SK-N-SH treated with all-trans-retinoic acid at 6 μM for 48 hours (cell line): Measurements from ENCODE around the gene PHKA1.

Experiments used
- GLIS3 ChIP-seq: fragments of 250-450 bp; sonication (Bioruptor Pico); IDR thresholded peaks from 2 replicates; pipeline ENCODE4 v1.5.0; 2020; ENCODE audit warnings: mild to moderate bottlenecking, moderate library complexity
- PPARA ChIP-seq: fragments of 250-450 bp; sonication (Bioruptor Pico); IDR thresholded peaks from 2 replicates; pipeline ENCODE4 v1.5.0; 2020; ENCODE audit warnings: mild to moderate bottlenecking, borderline replicate concordance
- RARB ChIP-seq: fragments of 250-450 bp; sonication (Bioruptor Pico); IDR thresholded peaks from 2 replicates; pipeline ENCODE4 v1.8.0; 2021; ENCODE audit warnings: mild to moderate bottlenecking, moderate library complexity
- ZFP30 ChIP-seq: fragments of 450-650 bp; formaldehyde crosslinking; IDR thresholded peaks from 2 replicates; pipeline ENCODE4 v1.5.0; 2022; ENCODE audit warnings: mild to moderate bottlenecking, moderate library complexity
- TF ChIP-seq, protein P1 (sequence below): fragments of 250-450 bp; sonication (Bioruptor Pico); IDR thresholded peaks from 2 replicates; pipeline ENCODE4 v1.8.0; 2020; ENCODE audit warnings: mild to moderate bottlenecking, moderate library complexity, borderline replicate concordance
- TF ChIP-seq, protein P2 (sequence below): fragments of 250-450 bp; sonication (Bioruptor Pico); IDR thresholded peaks from 2 replicates; pipeline ENCODE4 v1.8.0; 2021; ENCODE audit warnings: low read depth, mild to moderate bottlenecking, moderate library complexity, borderline replicate concordance

DNA sequence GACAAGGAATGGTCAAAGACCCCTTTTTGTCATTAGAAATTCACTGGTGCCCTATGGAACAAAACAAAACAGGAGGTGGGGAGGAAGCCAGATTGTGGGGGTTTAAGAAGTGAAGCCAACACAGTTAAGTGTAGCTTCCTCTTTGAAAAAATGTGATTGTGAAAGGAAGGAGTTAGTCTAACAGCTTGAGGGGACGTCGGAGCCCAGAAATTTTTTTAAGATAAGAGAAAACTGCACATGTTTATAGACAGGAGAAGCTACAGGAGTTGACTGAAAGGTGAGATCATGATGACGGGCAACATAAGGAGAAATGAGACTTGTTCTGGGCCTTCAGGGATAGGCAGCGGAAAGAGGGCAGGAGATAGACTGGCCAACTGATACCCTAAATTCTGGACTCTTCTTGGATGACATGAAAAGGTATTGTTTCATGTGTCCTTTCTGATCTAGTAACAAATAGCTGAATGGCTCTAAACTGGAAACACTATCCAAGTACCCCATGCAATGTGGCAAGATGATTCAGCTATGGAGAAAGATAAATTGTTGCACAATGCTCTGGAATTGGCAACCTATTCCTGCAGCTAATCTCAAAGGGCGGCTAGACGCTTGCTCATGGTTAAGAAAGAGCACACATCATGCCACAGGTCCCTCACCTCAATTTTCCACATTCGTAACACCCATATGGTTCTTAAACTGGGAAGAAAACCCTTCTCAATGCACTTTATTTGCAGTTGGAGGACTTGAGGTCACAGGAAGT is 137.8 kb downstream of the PHKA1 start:
- TF ChIP-seq ZFP30 (CRISPR knock-in tag), result no peak
- TF ChIP-seq, protein P1, sequence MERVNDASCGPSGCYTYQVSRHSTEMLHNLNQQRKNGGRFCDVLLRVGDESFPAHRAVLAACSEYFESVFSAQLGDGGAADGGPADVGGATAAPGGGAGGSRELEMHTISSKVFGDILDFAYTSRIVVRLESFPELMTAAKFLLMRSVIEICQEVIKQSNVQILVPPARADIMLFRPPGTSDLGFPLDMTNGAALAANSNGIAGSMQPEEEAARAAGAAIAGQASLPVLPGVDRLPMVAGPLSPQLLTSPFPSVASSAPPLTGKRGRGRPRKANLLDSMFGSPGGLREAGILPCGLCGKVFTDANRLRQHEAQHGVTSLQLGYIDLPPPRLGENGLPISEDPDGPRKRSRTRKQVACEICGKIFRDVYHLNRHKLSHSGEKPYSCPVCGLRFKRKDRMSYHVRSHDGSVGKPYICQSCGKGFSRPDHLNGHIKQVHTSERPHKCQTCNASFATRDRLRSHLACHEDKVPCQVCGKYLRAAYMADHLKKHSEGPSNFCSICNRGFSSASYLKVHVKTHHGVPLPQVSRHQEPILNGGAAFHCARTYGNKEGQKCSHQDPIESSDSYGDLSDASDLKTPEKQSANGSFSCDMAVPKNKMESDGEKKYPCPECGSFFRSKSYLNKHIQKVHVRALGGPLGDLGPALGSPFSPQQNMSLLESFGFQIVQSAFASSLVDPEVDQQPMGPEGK (CRISPR knock-in tag), result no peak
- no peak for TF ChIP-seq RARB (CRISPR knock-in tag)
- TF ChIP-seq PPARA, result no peak
- TF ChIP-seq, protein P2, sequence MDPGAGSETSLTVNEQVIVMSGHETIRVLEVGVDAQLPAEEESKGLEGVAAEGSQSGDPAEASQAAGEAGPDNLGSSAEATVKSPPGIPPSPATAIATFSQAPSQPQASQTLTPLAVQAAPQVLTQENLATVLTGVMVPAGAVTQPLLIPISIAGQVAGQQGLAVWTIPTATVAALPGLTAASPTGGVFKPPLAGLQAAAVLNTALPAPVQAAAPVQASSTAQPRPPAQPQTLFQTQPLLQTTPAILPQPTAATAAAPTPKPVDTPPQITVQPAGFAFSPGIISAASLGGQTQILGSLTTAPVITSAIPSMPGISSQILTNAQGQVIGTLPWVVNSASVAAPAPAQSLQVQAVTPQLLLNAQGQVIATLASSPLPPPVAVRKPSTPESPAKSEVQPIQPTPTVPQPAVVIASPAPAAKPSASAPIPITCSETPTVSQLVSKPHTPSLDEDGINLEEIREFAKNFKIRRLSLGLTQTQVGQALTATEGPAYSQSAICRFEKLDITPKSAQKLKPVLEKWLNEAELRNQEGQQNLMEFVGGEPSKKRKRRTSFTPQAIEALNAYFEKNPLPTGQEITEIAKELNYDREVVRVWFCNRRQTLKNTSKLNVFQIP (CRISPR knock-in tag), result no peak
- no peak for TF ChIP-seq GLIS3 (CRISPR knock-in tag)
